Measurements from ENCODE around the gene NIN.

The NIN gene

DNA sequence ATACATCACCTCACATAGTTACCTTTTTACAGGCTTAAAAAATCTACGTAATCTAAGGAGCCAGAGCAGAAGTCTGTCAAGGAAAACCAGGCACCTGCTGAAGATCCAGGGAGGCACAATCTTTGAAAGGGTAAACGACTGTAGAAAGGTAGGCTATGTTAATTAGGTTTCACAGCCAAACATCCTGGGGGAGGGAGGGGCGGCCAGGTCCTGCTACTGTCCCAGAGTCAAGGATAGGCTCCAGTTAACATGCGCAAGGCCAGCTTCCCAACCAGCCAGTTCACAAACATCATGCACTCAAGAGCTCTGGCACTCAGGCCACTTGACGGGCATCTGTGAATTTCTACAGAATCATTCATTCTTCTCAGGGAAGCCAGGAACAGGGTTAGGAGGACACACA lies 22.9 kb downstream of the NIN start:
- no peak for TF ChIP-seq JUND (IDR thresholded peaks at IDR 0.05; ENCODE audit: low read depth)
- in situ Hi-C loops (cut with HindIII; ENCODE audit: low pct_unique_long_range_greater_than_20kb, low sequenced_read_pairs) = no loop called here
- DNase-seq (ENCODE audit: low read depth in 1 of 2, low spot score in 1 of 2) = no peak

- TF ChIP-seq JUND (IDR thresholded peaks at IDR 0.05; ENCODE audit: low read depth) = no peak
- DNase-seq (ENCODE audit: low read depth in 1 of 2, low spot score in 1 of 2) = no peak
These were observed 24.6 kb downstream of the NIN start for GRCh38 chr14:50806241-50806933.

DNA sequence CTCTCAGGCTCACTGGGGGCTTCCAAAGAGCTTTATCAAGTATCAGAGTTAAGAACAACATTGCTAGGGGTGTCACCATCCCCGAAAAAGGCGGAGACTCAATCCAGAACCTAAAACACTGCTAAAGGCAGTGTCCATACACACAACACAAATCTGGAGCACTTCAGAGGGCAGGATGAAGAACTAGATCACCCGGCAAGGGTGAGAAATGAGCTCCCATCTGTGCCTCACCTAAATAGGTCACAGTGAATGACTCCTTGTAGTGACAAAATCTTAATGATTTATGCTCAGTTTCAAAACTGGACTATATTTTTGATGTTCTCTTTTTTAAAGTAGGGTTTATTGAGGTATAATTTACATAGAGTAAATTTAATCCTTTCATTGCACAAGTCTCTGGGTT lies 25.6 kb downstream of the NIN start:
- in situ Hi-C loops (cut with HindIII; ENCODE audit: low pct_unique_long_range_greater_than_20kb, low sequenced_read_pairs) = no loop called here
- no peak for DNase-seq (ENCODE audit: low read depth in 1 of 2, low spot score in 1 of 2)
- no peak for TF ChIP-seq JUND (IDR thresholded peaks at IDR 0.05; ENCODE audit: low read depth)

More at GRCh38 chr14:50806241-50806933, 24.6 kb downstream of the NIN start:
- in situ Hi-C loops (cut with HindIII; ENCODE audit: low pct_unique_long_range_greater_than_20kb, low sequenced_read_pairs) = no loop called here

DNA sequence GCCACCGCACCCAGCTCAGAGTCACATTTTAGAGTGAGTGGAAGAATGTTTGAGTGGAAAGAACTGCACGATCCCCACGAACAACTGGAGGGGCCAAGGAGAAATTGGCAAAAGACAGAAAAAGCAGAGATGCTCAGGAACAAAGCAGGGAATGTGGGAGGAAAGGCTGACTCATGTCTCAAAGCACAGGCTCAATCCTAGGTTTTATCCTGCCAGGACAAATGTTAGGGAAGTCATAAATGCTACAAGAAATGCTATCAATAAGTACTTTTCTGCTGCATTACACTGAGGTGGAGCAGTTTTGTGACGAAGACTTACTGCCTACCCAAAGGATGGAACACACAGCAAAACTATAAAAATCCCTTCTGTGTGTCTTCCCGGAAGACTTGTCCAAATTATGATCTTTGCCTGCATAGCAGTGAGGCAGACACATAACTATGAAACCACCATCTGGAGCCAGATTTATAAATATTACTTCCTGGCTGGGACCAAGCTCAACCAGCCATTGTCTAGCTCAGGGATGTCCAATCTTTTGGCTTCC lies 26.7 kb downstream of the NIN start:
- no peak for DNase-seq (ENCODE audit: low read depth in 1 of 2, low spot score in 1 of 2)
- TF ChIP-seq JUND (IDR thresholded peaks at IDR 0.05; ENCODE audit: low read depth) = no peak
- in situ Hi-C loops (cut with HindIII; ENCODE audit: low pct_unique_long_range_greater_than_20kb, low sequenced_read_pairs) = no loop called here

- in situ Hi-C loops (cut with HindIII; ENCODE audit: low pct_unique_long_range_greater_than_20kb, low sequenced_read_pairs) = no loop called here
- no peak for TF ChIP-seq JUND (IDR thresholded peaks at IDR 0.05; ENCODE audit: low read depth)
- no peak for DNase-seq (ENCODE audit: low read depth in 1 of 2, low spot score in 1 of 2)
These were observed 29.3 kb downstream of the NIN start for GRCh38 chr14:50801706-50802105.

DNA sequence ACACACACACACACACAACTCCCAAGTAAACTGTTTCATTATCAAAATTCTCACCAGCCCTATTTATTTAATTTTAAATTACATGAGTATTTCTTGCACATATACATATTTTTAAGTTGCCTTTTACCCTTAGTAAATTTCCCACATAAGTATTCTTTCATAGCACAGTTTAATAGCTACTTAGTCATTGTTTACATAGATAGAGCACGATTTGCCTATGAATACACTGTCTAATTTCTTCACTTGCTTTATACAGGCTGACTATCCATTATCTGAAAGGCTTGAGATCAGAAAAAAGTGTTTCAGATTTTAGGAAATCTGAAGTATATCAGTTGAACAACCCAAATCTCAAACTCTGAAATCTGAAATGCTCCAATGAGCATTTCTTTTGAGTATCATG lies 30.9 kb downstream of the NIN start:
- in situ Hi-C loops (cut with HindIII; ENCODE audit: low pct_unique_long_range_greater_than_20kb, low sequenced_read_pairs) = no loop called here
- TF ChIP-seq JUND (IDR thresholded peaks at IDR 0.05; ENCODE audit: low read depth) = no peak
- DNase-seq (ENCODE audit: low read depth in 1 of 2, low spot score in 1 of 2) = no peak

DNA sequence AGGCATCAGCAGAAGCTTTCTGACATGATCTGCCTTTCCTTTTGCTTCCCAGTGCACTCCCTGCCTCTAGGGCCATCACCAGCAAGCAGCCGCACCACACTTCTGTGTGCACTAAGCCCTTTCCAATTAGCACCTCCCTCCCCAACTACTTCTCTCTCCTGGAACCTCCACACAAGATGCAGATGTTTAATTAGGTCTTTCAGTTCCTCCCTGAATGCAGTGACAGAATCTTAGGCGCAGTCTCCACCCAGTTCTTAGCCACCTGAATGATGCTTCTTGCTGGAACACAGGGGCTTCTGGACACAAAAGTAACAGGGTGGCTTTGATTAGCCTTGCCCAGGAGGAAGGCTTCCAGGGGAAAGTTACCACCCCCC lies 32.9 kb downstream of the NIN start:
- in situ Hi-C loops (cut with HindIII; ENCODE audit: low pct_unique_long_range_greater_than_20kb, low sequenced_read_pairs) = no loop called here

DNA sequence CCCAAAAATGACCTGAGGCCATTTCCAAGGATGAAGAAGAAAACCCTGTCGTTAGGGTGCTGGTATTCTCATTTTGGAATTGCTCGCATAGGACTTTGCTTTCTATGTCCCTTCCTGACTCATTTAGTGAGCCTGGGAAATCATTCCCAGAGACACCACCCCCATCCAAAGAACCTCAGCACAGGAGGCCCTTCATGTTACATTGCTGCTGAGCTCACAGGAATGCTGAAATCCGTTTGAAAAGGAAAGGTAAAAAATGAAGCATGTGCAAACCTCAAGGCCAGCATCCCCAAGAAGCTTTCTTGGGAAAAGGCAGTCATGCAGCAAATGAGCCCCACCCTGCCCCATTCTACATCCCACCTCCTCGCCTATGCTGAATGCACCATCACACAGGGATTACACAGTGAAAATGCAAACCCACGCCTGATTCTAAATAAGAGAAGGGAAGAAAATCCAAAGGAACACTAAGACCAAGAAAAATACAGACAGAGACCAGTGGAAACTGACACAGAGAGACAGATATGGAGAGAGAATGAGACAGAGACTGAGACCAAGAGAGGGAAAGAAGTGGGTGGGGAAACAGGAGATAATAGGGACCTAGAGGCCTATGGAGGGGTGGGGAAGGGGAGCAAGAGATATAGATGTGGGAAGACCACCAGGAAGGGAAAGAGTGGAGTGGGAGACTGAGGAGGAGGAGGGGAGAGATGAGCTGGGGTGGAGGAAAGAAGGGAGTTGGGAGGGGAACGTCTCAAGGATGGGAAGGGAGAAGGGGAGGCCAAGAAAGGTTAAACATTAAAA lies 33.5 kb downstream of the NIN start:
- DNase-seq (ENCODE audit: low read depth in 1 of 2, low spot score in 1 of 2) = no peak
- TF ChIP-seq JUND (IDR thresholded peaks at IDR 0.05; ENCODE audit: low read depth) = no peak
- in situ Hi-C loops (cut with HindIII; ENCODE audit: low pct_unique_long_range_greater_than_20kb, low sequenced_read_pairs) = no loop called here

More for the DNA sequence above, 32.9 kb downstream of the NIN start:
- no peak for DNase-seq (ENCODE audit: low read depth in 1 of 2, low spot score in 1 of 2)
- TF ChIP-seq JUND (IDR thresholded peaks at IDR 0.05; ENCODE audit: low read depth) = no peak

- no peak for TF ChIP-seq JUND (IDR thresholded peaks at IDR 0.05; ENCODE audit: low read depth)
- in situ Hi-C loops (cut with HindIII; ENCODE audit: low pct_unique_long_range_greater_than_20kb, low sequenced_read_pairs) = no loop called here
- no peak for DNase-seq (ENCODE audit: low read depth in 1 of 2, low spot score in 1 of 2)
These were observed 34.6 kb downstream of the NIN start for GRCh38 chr14:50796390-50796789.

DNA sequence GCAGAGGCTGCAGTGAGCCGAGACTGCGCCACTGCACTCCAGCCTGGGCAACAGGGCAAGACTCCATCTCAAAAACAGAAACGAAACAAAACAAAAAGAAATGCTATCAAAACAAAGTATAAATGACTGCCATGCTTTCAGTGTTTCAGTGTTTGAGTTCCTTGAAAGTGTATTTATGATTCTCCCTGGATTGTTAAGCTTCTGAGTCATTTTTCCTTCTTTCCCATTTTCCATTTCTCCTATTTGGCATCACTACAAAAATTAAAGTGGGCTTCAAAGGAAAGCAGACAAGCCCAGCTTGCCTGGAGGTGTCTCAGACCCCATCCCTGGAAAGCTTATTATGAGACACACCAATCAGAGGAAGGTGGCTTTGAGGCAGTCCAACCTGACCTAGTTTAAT lies 35.1 kb downstream of the NIN start:
- TF ChIP-seq JUND (IDR thresholded peaks at IDR 0.05; ENCODE audit: low read depth) = no peak
- in situ Hi-C loops (cut with HindIII; ENCODE audit: low pct_unique_long_range_greater_than_20kb, low sequenced_read_pairs) = no loop called here
- no peak for DNase-seq (ENCODE audit: low read depth in 1 of 2, low spot score in 1 of 2)

DNA sequence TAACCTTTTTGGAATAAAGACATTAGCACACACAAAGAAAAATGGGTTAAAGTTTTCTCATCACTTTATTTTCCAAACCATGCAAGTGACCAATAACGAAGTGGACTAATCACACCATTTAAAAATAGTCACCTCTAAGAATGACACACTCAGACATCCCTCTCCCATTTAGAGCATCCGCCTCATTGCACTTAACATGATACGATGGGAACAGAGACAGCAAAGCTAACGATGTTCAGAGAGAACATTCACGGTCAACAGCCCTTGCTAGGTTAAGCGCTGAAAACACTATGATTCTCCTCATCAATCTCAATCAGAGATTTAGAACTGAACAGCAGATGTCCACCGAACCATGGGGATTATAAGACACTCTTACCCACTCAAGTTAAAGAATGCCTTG lies 35.8 kb downstream of the NIN start:
- no peak for TF ChIP-seq JUND (IDR thresholded peaks at IDR 0.05; ENCODE audit: low read depth)
- DNase-seq (ENCODE audit: low read depth in 1 of 2, low spot score in 1 of 2) = no peak
- in situ Hi-C loops (cut with HindIII; ENCODE audit: low pct_unique_long_range_greater_than_20kb, low sequenced_read_pairs) = no loop called here

- no peak for DNase-seq (ENCODE audit: low read depth in 1 of 2, low spot score in 1 of 2)
- TF ChIP-seq JUND (IDR thresholded peaks at IDR 0.05; ENCODE audit: low read depth) = no peak
- in situ Hi-C loops (cut with HindIII; ENCODE audit: low pct_unique_long_range_greater_than_20kb, low sequenced_read_pairs) = no loop called here
These were observed 36.8 kb downstream of the NIN start for GRCh38 chr14:50794068-50794645.

DNA sequence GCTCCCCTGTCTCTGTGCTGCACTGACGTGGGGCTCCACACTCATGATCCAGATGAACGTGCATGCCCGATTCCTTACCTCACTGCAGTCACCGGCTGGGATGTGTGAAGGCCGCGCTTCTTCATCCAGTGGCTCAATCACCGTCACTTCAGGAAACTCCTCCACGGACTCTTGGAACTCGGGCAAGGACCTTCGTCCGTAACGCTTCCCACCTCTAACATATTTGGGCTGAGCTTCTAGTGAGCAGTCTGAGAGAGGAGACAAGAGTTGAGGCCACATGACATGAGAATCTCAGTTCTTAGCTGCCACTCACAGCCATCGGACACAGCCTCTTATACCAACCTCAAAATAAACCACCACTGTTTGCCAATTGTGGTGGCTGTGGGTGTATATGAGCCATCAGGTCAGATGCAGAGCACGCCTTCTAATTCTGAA lies 38.3 kb downstream of the NIN start:
- DNase-seq (ENCODE audit: low read depth in 1 of 2, low spot score in 1 of 2) = no peak
- in situ Hi-C loops (cut with HindIII; ENCODE audit: low pct_unique_long_range_greater_than_20kb, low sequenced_read_pairs) = no loop called here
- no peak for TF ChIP-seq JUND (IDR thresholded peaks at IDR 0.05; ENCODE audit: low read depth)

All from T47D (cell line).